ENCODE measurements around the gene ZMIZ1.

- TF ChIP-seq CTCF (tag by site-specific recombination; IDR thresholded peaks at IDR 0.05) (no peak), ZNF133 (tag by site-specific recombination; IDR thresholded peaks at IDR 0.05) (no peak), IKZF3 (tag by site-specific recombination; IDR thresholded peaks at IDR 0.05) (no peak)
Observed at GRCh38 chr10:79079054-79079397, 10.3 kb downstream of the ZMIZ1 start.

Measured in HEK293 (cell line).